Embryonic facial prominence (tissue), 1 donor: ENCODE results near the gene RIPPLY3.

Experiments used
- DNase-seq: peaks from one replicate; pipeline ENCODE4 v3.0.0-alpha.2; 2016; ENCODE audit errors: extremely low spot score

The RIPPLY3 gene

DNA sequence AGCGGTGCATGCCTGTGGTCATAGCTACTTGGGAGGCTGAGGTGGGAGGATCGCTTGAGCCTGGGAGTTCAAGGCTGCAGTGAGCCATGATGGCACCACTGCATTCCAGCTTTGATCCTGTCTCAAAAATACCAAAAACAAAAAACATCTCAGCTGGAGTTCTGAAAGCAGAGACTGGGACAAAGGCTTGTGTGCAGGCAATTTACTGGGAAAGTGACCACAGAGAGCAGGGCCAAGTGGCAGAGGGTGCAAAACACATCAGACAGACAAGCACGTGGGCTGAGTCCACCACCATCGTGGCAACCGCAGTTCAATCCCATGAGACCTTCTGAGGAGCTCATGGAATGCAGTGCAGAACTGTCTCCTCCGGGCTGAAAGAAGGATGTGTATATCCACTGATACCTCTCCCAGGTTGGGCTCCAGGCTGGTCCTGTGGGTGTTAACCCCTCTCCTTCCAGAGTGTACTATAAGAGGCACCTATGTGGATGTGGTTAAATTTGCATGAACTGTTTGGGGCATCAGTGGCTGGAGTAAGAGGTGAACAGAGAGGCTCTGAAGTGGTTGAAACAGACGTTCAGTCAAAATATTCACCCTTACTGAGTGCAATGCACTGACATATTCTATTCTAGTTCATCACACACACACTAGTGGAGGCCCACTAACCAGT, 55.6 kb downstream of the RIPPLY3 start:
- no peak for DNase-seq

- no peak for DNase-seq
Observed at GRCh38 chr21:37062593-37062935, 56.1 kb downstream of the RIPPLY3 start.

GRCh38 chr21:37063433-37063832, 56.9 kb downstream of the RIPPLY3 start:
- DNase-seq, result no peak

GRCh38 chr21:37064841-37065240, 58.3 kb downstream of the RIPPLY3 start:
- no peak for DNase-seq

GRCh38 chr21:37065561-37066177, 59.2 kb downstream of the RIPPLY3 start:
- no peak for DNase-seq
